HG03469 (cell line): Measurements from ENCODE around the gene SMIM9.

Experiments
- ATAC-seq: cut with Tn5 transposase; IDR thresholded peaks from one replicate; pipeline ENCODE4 v1.9.1; 2021; ENCODE audit warnings: mild to moderate bottlenecking, moderate library complexity, moderate number of reproducible peaks; ENCODE audit not compliant: unreplicated experiment

Gene SMIM9

GRCh38 chrX:154784149-154784995 lies 50.1 kb downstream of the SMIM9 start:
- no peak for ATAC-seq

GRCh38 chrX:154780968-154781367 lies 53.5 kb downstream of the SMIM9 start:
- no peak for ATAC-seq

GRCh38 chrX:154779261-154779660 lies 55.2 kb downstream of the SMIM9 start:
- no peak for ATAC-seq

GRCh38 chrX:154776753-154777152 lies 57.7 kb downstream of the SMIM9 start:
- ATAC-seq, result no peak

- no peak for ATAC-seq
These were observed 58.8 kb downstream of the SMIM9 start for GRCh38 chrX:154775419-154776349.

- ATAC-seq, result no peak
These were observed 59.8 kb downstream of the SMIM9 start for GRCh38 chrX:154774622-154775021.
